Astrocyte (in vitro differentiated cells and primary cell): Measurements from ENCODE around the gene SNX30.

Experiments used
- EZH2 ChIP-seq: IDR thresholded peaks from 2 replicates; pipeline ENCODE4 v1.6.1; 2012; ENCODE audit warnings: mild to moderate bottlenecking, low read length, inconsistent platforms; ENCODE audit not compliant: insufficient read depth
- TF ChIP-seq, protein P1 (sequence below): IDR thresholded peaks from 2 replicates; pipeline ENCODE4 v1.5.1; 2011; ENCODE audit warnings: low read depth, mild to moderate bottlenecking, inconsistent platforms, low read length, moderate library complexity; ENCODE audit not compliant: insufficient read depth

- TF ChIP-seq, protein P1, sequence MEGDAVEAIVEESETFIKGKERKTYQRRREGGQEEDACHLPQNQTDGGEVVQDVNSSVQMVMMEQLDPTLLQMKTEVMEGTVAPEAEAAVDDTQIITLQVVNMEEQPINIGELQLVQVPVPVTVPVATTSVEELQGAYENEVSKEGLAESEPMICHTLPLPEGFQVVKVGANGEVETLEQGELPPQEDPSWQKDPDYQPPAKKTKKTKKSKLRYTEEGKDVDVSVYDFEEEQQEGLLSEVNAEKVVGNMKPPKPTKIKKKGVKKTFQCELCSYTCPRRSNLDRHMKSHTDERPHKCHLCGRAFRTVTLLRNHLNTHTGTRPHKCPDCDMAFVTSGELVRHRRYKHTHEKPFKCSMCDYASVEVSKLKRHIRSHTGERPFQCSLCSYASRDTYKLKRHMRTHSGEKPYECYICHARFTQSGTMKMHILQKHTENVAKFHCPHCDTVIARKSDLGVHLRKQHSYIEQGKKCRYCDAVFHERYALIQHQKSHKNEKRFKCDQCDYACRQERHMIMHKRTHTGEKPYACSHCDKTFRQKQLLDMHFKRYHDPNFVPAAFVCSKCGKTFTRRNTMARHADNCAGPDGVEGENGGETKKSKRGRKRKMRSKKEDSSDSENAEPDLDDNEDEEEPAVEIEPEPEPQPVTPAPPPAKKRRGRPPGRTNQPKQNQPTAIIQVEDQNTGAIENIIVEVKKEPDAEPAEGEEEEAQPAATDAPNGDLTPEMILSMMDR, result no peak
- TF ChIP-seq EZH2, result no peak
These were observed 30.3 kb upstream of the SNX30 start for GRCh38 chr9:112720113-112720780.
